ENCODE measurements around the gene APOC4. TPM values are rescaled to one million over a fixed set of nuclear protein-coding genes. Genes with fewer than 3 reads are reported as not detected.

Gene APOC4
- total RNA-seq, 1 experiment from 2014 or later = not detected

DNA sequence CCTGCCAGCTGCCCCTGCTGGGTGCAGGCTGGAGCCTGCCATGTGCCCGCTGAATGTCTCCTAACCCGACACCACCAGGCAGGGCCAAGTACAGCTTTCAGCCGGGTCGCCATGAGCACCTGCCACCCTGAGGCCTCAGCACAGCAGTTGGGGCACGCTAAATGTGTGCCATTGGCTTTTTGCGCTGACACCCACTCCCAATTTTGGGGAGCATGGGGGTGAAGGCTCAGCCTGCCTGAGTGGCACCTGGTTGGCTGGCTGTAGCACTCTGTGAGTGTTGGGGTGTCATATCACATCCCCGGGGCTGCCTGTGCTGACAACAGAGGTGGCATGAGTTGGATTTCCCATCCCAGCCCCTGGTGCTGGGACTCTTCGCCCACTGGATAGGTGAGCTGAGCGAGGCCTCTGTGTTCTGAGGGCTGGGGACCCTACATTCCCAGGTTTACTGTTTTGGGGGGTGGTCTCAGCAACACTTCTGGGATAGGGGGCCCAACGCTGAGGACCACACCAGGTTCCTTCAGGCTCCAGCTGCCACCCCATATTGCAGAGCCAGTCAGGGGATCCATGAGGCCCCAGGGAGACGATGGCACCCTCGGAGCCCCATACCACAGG is 52.0 kb downstream of the APOC4 start (continued):
- TF ChIP-seq TCF7L2 (IDR thresholded peaks at IDR 0.05; ENCODE audit: borderline replicate concordance, extremely low read depth, insufficient read depth, insufficient read length) (no peak), SIN3A (IDR thresholded peaks at IDR 0.05; ENCODE audit: low read depth) (no peak)

Other genes with a start within 250 kb of the APOC4 start
- not detected for gene CEACAM16, start 243.1 kb upstream of the APOC4 start, total RNA-seq (2021; ENCODE audit: unreplicated experiment)
- 37.9 TPM for gene BCL3, start 193.5 kb upstream of the APOC4 start, total RNA-seq (2021; ENCODE audit: unreplicated experiment)
- gene CBLC, start 164.3 kb upstream of the APOC4 start, total RNA-seq (2021; ENCODE audit: unreplicated experiment) = 54.3 TPM
- 78.7 TPM for gene BCAM, start 133.1 kb upstream of the APOC4 start, total RNA-seq (2021; ENCODE audit: unreplicated experiment)
- gene NECTIN2, start 95.9 kb upstream of the APOC4 start, total RNA-seq (2021; ENCODE audit: unreplicated experiment) = 96.3 TPM
- 178 TPM for gene TOMM40, start 51.0 kb upstream of the APOC4 start, total RNA-seq (2021; ENCODE audit: unreplicated experiment)
- 7.2 TPM for gene APOE, start 36.4 kb upstream of the APOC4 start, total RNA-seq (2021; ENCODE audit: unreplicated experiment)
- 5.1 TPM for gene APOC1, start 27.6 kb upstream of the APOC4 start, total RNA-seq (2021; ENCODE audit: unreplicated experiment)
- not detected for gene APOC2, start 3.8 kb downstream of the APOC4 start, total RNA-seq (2021; ENCODE audit: unreplicated experiment)
- 102 TPM for gene CLPTM1, start 13.1 kb downstream of the APOC4 start, total RNA-seq (2021; ENCODE audit: unreplicated experiment)
- gene RELB, start 59.2 kb downstream of the APOC4 start, total RNA-seq (2021; ENCODE audit: unreplicated experiment) = 12.9 TPM
- 79.9 TPM for gene CLASRP, start 96.8 kb downstream of the APOC4 start, total RNA-seq (2021; ENCODE audit: unreplicated experiment)
- 9.2 TPM for gene ZNF296, start 134.2 kb downstream of the APOC4 start, total RNA-seq (2021; ENCODE audit: unreplicated experiment)
- gene GEMIN7, start 137.0 kb downstream of the APOC4 start, total RNA-seq (2021; ENCODE audit: unreplicated experiment) = 35.4 TPM
- gene PPP1R37, start 150.9 kb downstream of the APOC4 start, total RNA-seq (2021; ENCODE audit: unreplicated experiment) = 32.7 TPM
- gene NKPD1, start 218.7 kb downstream of the APOC4 start, total RNA-seq (2021; ENCODE audit: unreplicated experiment) = 0.64 TPM
- 26.9 TPM for gene TRAPPC6A, start 236.0 kb downstream of the APOC4 start, total RNA-seq (2021; ENCODE audit: unreplicated experiment)
- 12.2 TPM for gene BLOC1S3, start 236.5 kb downstream of the APOC4 start, total RNA-seq (2021; ENCODE audit: unreplicated experiment)

Measured in HCT116 (cell line).